HG03045 (cell line): Measurements from ENCODE around the gene KIFC3.
"Not testable (repeated sequence)": the region's sequence is repeated elsewhere in the genome, so short reads cannot be mapped to it uniquely, and the experiment has no call there.

Experiments
- ATAC-seq: cut with Tn5 transposase; IDR thresholded peaks from one replicate; pipeline ENCODE4 v1.9.1; 2021; ENCODE audit warnings: mild to moderate bottlenecking, moderate library complexity; ENCODE audit not compliant: unreplicated experiment

The KIFC3 gene

DNA sequence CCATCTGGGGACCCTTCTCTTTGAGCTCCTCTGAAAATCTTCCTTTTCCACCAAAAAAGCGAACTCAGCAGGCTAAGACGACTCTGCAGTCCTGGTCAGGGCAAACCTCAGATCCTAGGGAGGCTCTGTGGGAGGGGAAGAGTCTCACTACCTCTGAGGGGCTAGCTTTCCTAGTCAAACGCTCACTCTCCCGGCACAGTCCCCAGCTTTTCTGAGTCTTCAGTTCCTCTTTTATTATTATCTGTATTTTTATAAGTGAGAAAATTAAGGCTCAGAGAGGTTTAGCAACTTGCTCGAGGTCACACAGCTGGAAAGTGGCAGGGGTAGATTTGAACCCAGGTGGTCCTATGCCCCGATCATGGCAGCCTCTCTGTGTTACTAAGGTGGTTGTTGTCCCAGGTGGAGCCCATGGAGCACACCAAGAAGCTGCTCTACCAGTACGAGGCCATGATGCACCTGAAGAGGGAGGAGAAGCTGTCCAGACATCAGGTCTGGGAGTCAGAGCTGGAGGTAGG is 75.8 kb downstream of the KIFC3 start:
- no peak for ATAC-seq

DNA sequence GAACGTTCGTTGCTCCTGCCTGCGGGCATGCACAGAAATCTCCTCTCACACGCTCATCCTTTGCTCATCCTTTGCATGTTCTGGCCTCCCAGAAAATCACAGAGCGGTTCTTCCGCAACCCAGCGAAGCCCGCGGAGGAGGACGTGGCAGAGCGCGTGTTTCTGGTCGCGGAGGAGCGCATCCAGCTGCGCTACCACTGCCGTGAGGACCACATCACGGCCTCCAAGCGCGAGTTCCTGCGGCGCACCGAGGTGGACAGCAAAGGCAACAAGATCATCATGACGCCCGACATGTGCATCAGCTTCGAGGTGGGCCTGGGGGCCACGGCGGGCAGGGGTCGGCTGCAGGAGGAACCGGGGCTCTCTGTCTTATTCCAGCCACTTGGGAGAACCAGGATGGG is 76.3 kb downstream of the KIFC3 start:
- no peak for ATAC-seq

DNA sequence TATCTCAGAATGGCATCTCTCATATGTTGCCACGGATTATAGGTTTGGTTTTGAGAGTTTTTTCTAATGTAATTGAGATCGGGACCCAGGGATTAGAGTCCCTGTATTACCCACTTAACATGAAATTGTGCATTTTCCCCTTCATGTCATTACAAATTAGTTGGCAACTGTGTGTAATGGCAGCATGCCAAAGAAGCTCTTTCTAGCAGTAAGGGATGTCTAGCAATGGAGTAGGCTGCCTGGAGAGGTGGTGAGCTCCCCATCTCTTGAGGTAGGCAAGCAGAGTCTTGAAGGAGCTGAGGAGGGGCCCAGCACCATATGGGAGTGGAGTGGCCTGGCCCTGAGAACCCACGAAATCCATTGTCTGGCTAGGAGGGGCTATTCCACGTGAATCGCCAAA is 76.7 kb downstream of the KIFC3 start:
- ATAC-seq: no peak

DNA sequence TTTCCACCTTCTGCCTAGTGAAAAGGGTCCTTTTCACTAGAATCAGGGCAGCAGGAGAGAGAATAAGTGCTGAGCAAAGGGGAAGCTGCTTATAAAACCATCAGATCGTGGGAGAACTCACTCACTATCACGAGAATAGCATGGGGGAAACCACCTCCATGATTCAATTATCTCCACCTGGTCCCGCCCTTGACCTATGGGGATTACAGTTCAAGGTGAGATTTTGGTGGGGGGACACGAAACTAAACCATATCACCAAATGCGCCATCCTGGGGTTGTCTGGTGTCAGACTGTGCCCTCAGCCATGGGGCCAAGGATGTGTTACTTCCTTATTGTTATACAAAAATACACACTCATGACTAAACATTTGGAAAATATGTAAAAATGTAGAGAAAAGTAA is 77.1 kb downstream of the KIFC3 start:
- ATAC-seq: no peak

DNA sequence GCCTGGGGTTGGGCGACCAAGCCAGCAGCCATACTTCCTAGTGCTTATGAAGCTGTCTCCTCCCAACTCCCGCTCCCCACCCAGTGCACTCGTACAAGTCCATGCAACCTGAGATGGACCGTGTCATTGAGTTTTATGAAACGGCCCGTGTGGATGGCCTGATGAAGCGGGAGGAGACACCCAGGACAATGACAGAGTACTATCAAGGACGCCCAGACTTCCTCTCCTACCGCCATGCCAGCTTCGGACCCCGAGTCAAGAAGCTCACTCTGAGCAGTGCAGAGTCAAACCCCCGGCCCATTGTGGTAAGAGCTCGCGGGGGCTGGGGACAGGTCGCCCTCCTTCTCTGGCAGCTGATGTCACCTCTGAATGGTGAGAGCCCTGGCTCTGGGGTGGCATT is 77.8 kb downstream of the KIFC3 start:
- no peak for ATAC-seq

DNA sequence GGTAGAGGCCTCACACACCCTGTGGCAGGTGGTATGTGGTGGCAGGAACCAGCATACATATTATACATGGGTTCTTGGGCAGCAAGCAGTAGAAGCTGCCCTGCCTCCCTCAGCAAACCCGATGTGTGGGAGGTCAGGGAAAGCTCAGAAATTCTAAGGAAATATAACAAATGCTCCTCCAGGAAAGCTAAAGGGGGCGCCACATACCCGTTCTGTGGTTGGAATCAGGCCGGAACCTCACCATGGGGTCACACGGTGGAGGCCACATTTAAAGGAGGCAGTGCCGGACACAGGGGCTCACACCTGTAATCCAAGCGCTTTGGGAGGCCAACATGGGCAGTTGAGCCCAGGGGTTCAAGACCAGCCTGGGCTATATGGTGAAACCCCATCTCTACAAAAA is 79.1 kb downstream of the KIFC3 start:
- no peak for ATAC-seq

DNA sequence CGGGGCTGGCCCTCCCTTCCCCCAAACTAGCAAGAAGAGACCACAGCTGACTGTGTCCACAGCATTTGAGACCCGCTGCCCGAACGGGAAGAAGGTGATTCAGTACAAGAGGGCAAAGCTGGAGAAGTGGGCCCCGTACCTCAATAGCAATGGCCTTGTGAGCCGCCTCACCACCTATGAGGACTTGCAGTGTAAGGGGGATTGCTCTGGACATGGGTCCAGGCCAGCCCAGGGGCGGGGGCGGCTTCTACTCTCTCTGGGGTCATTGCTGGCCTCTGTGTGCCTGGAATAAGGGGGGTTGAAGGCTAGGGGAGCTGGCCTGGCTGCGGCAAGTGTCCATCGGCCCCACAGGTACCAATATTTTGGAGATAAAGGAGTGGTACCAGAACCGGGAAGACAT is 79.6 kb downstream of the KIFC3 start:
- no peak for ATAC-seq

DNA sequence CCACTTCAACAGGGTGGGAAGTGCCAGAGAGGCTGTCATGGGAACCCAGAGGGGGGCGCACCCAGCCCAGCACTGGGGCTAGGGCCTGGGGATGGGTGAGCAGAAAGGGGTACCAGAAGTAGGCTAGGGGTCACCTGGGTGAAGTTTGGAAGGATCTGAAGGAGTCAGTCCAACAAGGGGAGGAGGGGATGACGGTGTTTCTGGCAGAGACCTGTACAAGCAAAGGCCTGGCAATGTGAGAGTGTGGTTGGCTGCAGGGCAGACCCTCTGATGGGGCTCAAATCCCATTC is 80.1 kb downstream of the KIFC3 start:
- no peak for ATAC-seq

DNA sequence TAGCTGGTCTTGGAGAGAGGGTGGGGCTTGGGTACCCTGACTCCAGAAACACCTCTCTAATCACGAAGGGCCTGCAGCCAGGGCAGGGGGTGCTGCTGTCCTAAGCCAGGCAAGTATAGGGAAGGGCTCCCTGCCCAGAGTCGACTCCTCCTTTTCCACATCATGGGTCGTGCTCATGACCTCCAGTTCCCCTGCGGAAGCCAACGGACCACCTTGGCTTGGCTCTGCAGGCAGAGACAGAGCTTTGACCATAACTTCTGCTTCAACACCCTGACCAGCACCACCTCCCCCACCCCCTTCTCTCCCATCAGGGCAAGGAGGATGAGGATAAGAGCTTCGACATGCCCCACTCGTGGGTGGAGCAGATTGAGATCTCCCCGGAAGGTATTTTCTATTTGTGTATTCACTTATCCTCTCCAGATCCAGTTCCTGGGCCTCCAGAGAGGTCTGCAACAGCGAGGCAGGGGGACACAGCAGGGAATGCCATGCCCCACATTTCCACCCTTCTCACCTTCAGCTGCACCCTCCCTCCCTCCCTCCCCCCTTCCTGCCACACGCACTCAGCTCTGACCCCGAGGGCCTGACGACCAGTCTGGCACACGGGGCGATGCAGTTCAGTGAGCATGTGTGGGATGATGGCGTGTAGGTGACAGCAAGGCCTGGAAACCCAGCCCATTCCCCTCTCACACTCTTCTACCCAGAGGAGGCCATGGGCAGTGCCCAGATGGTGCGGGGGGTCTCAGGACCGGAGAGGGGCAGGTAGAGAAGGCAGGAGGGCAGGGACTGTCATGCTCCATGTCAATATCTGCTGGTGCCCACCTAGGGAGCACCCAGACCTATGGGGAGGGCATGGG is 80.7 kb downstream of the KIFC3 start:
- ATAC-seq: no peak

DNA sequence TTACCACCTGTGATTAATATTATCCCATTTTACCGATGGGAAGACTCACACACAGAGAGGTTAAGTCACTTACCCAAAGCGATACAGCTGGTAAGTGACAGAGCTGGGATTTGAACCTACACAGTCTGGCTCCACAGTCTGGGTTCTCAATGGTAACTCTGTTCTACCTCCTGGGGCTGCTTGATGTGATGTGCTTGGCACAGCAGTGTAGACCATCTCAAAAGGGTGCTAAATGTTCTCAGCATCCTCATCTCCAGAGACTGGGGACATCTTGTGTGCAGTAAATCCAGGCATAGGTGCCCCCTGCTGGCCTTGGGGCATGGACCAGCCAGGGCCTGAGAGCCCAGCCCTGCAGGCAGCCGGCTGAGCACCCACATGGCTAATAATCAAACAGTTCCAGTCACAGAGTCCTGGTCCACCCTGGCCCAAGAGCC is 82.1 kb downstream of the KIFC3 start:
- no peak for ATAC-seq

DNA sequence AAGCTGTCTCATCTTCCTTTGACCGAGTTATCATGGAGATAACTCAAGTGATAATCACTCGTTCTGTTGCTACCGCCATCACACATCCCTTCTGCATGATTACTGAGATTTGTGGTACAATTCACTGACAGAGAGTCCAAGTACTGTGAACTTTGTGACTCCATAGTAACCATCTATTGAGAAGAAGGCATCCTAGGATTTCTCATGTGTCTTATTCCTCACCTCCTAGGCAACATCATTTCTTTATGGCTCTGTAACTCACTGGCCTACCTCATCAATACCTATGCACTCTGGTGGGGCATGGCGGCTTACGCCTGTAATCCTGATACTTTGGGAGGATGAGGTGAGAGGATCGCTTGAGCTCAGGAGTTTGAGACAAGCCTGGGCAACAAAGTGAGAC is 88.2 kb downstream of the KIFC3 start:
- no peak for ATAC-seq

DNA sequence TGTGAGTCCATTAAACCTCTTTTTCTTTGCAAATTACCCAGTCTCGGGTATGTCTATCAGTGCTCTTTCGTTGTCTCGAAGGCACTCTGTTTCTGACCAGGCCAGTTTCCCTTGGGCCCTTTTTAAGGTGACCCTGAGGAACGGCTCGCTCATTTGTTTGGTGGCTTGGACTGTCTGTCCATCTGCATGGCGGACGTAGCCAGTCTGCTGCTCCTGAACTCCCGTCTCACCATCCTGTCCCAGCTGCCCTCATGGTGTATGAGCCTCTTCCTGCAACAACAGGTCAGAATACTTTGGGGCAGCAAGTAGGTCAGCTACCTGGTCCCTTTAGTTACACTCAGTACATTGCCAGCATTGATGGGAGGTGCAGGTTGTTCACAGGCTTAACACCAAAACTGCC is 88.7 kb downstream of the KIFC3 start:
- no peak for ATAC-seq

DNA sequence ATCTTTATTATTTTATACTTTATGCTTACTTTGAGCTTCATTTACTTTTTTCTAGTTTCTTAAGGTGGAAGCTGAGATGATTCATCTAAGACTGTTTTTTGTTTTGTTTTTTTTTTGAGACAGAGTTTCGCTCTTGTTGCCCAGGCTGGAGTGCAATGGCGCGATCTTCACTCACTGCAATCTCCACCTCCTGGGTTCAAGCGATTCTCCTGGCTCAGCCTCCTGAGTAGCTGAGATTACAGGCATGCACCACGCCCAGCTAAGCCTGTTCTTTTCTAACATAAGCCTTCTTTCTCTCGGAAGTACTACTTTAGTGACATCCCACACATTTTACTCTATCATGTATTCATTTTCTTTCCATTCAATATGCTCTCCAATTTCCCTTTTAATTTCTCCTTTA is 89.7 kb downstream of the KIFC3 start:
- ATAC-seq: not testable (repeated sequence)

DNA sequence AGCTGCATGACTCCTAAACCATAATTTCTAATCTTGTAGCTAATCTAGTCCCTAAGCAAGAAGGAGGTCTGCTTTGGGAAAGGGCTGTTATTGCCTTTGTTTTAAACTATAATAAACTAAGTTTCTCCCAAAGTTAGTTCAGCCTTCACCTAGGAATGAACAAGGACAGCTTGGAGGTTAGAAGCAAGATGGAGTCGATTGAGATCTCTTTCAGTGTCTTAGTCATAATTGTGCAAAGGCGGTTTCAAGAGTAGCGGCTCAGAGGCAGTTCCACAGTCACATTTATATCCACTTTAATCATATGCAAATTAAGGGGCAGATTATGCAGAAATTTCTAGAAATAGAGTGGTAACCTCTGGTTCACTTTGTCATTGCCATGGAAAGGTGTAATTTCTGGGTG is 90.3 kb downstream of the KIFC3 start:
- no peak for ATAC-seq

DNA sequence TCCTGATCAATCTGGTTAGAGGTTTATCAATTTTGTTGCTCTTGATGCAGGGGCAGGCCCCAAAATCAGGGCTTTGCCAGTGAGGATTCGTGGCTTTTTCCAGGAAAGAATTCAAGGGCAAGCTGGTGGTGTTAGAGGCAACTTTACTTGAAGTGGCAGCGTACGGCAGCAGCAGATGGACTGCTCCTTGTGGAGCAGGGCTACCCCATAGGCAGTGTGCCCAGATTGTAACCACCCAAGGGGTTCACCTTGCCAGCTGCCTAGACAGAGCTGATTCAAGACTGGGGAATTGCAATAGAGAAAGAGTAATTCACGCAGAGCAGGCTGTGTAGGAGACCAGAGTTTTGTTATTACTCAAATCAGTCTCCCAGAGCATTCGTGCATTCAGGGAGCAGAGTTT is 90.9 kb downstream of the KIFC3 start:
- no peak for ATAC-seq

DNA sequence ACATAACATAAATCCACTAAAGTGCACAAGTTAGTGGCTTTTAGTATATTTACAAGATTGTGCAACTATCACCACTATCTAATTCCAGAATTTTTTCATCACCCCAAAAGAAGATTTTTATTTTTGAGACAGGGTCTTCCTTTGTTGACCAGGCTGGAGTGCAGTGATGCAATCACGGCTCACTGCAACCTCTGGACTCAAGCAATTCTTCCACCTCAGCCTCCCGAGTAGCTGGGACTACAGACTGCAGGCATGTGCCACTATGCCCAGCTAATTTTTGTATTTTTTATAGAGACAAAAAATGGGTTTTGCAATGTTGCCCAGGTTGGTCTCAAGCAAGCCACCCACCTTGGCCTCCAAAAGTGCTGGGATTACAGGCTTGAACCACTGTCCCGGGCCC is 92.6 kb downstream of the KIFC3 start:
- no peak for ATAC-seq
